GM23338 (cell line): Measurements from ENCODE around the gene MFNG. TPM values are rescaled to one million over a fixed set of nuclear protein-coding genes. Genes with fewer than 3 reads are reported as not detected.

Source experiments
- ATAC-seq: fragments of 200-7000 bp; cut with Tn5 transposase; 3 replicates; pipeline ENCODE4 v1.9.1; 2020
- DNase-seq: peaks from one replicate; pipeline ENCODE4 v3.0.0-alpha.2; 2015; ENCODE audit warnings: low spot score
- H2AFZ ChIP-seq: fragments of 200-600 bp; sonication (generic); 2 replicates; pipeline ENCODE4 v1.8.0; 2016; ENCODE audit warnings: antibody characterized with exemption, mild to moderate bottlenecking, moderate library complexity
- H3F3A ChIP-seq: fragments of 200-600 bp; sonication (generic); replicated peaks from 2 replicates; pipeline ENCODE4 v1.8.0; 2017; ENCODE audit warnings: antibody characterized with exemption, mixed run types, low read depth
- H3K27ac ChIP-seq: fragments of 200-600 bp; sonication (generic); 2 replicates; pipeline ENCODE4 v1.6.1; 2016; ENCODE audit warnings: low read depth
- H3K27me3 ChIP-seq: fragments of 200-600 bp; sonication (generic); 2 replicates; pipeline ENCODE4 v1.8.0; 2016; ENCODE audit warnings: mild to moderate bottlenecking, mixed run types, moderate library complexity; ENCODE audit not compliant: insufficient read depth
- H3K36me3 ChIP-seq: fragments of 200-600 bp; sonication (generic); 2 replicates; pipeline ENCODE4 v1.8.0; 2016; ENCODE audit warnings: mild to moderate bottlenecking; ENCODE audit not compliant: insufficient read depth
- H3K4me1 ChIP-seq: fragments of 200-600 bp; sonication (generic); 2 replicates; pipeline ENCODE4 v1.8.0; 2016; ENCODE audit warnings: mild to moderate bottlenecking, moderate library complexity; ENCODE audit not compliant: insufficient read depth
- H3K4me2 ChIP-seq: fragments of 200-600 bp; sonication (generic); 2 replicates; pipeline ENCODE4 v1.7.1; 2017; ENCODE audit warnings: mixed run types
- H3K4me3 ChIP-seq: fragments of 200-600 bp; sonication (generic); 2 replicates; pipeline ENCODE4 v1.6.1; 2016; ENCODE audit warnings: mixed run types
- H3K79me2 ChIP-seq: fragments of 200-600 bp; sonication (generic); replicated peaks from 2 replicates; pipeline ENCODE4 v1.8.0; 2017; ENCODE audit warnings: mild to moderate bottlenecking; ENCODE audit not compliant: insufficient read depth
- H3K9me2 ChIP-seq: fragments of 200-600 bp; sonication (generic); 2 replicates; pipeline ENCODE4 v1.8.0; 2017; ENCODE audit not compliant: insufficient read depth
- H4K20me1 ChIP-seq: fragments of 200-600 bp; sonication (generic); replicated peaks from 2 replicates; pipeline ENCODE4 v1.8.0; 2017; ENCODE audit warnings: mild to moderate bottlenecking; ENCODE audit not compliant: insufficient read depth
- H3K27ac Mint-ChIP-seq: 2 replicates; pipeline ENCODE4 v1.8.0; 2020; ENCODE audit warnings: inconsistent platforms, mild to moderate bottlenecking, moderate library complexity, mixed read lengths
- H3K27me3 Mint-ChIP-seq: 3 replicates; pipeline ENCODE4 v1.8.0; 2022; ENCODE audit warnings: low read depth, mild to moderate bottlenecking, moderate library complexity, mixed read lengths, inconsistent platforms; ENCODE audit not compliant: insufficient read depth, poor library complexity
- H3K36me3 Mint-ChIP-seq: 3 replicates; pipeline ENCODE4 v1.8.0; 2021; ENCODE audit warnings: low read depth, mild to moderate bottlenecking, inconsistent platforms, moderate library complexity, mixed read lengths
- H3K4me1 Mint-ChIP-seq: 3 replicates; pipeline ENCODE4 v1.8.0; 2020; ENCODE audit warnings: mild to moderate bottlenecking, inconsistent platforms, mixed read lengths
- H3K4me3 Mint-ChIP-seq: 3 replicates; pipeline ENCODE4 v1.8.0; 2021; ENCODE audit warnings: moderate library complexity, mild to moderate bottlenecking, inconsistent platforms, mixed read lengths
- H3K9me3 Mint-ChIP-seq: 3 replicates; pipeline ENCODE4 v1.8.0; 2020; ENCODE audit warnings: moderate library complexity, mild to moderate bottlenecking, inconsistent platforms, mixed read lengths
- CREB1 ChIP-seq: fragments of 250-450 bp; sonication (Bioruptor Pico); IDR thresholded peaks from 2 replicates; pipeline ENCODE4 v1.5.0; 2020; ENCODE audit warnings: low read depth, mild to moderate bottlenecking, moderate library complexity
- ETS1 ChIP-seq: IDR thresholded peaks from 2 replicates; pipeline ENCODE4 v1.6.1; 2016; ENCODE audit warnings: antibody characterized with exemption
- EZH2 ChIP-seq: fragments of 200-600 bp; sonication (generic); IDR thresholded peaks from one replicate; pipeline ENCODE4 v1.8.0; 2017; ENCODE audit warnings: antibody characterized with exemption, mild to moderate bottlenecking, low read depth; ENCODE audit not compliant: unreplicated experiment
- JUNB ChIP-seq: IDR thresholded peaks from one replicate; pipeline ENCODE4 v1.6.1; 2016; ENCODE audit warnings: antibody characterized with exemption; ENCODE audit not compliant: unreplicated experiment
- NANOG ChIP-seq: IDR thresholded peaks from 2 replicates; pipeline ENCODE4 v1.6.1; 2016; ENCODE audit warnings: antibody characterized with exemption, borderline replicate concordance
- POLR2AphosphoS5 ChIP-seq: IDR thresholded peaks from 2 replicates; pipeline ENCODE4 v1.6.1; 2016; ENCODE audit warnings: antibody characterized with exemption, low read depth
- REST ChIP-seq: IDR thresholded peaks from one replicate; pipeline ENCODE4 v1.6.1; 2018; ENCODE audit warnings: antibody characterized with exemption; ENCODE audit not compliant: unreplicated experiment
- STAT1 ChIP-seq: IDR thresholded peaks from one replicate; pipeline ENCODE4 v1.6.1; 2016; ENCODE audit warnings: antibody characterized with exemption; ENCODE audit not compliant: unreplicated experiment
- ZNF114 ChIP-seq: fragments of 250-450 bp; sonication (Bioruptor Pico); IDR thresholded peaks from 2 replicates; pipeline ENCODE4 v1.5.0; 2020; ENCODE audit warnings: mild to moderate bottlenecking, moderate library complexity
- ZNF331 ChIP-seq: fragments of 250-450 bp; sonication (Bioruptor Pico); IDR thresholded peaks from 2 replicates; pipeline ENCODE4 v1.5.0; 2020; ENCODE audit warnings: low read depth, mild to moderate bottlenecking, moderate library complexity
- ZNF462 ChIP-seq: fragments of 250-450 bp; sonication (Bioruptor Pico); IDR thresholded peaks from 2 replicates; pipeline ENCODE4 v1.5.0; 2020; ENCODE audit warnings: mild to moderate bottlenecking, moderate library complexity
- polyA plus RNA-seq: library from polyadenylated mRNA; unstranded; fragments of >200 nt; fragmentation: Nextera tagmentation; extraction: Ambion mirVana; gene quantifications from 2 replicates; pipeline ENCODE4 v1.2.1, GENCODE V29; 2016
- total RNA-seq: library from RNA; depleted of rRNA; stranded (reverse); fragments of >200 nt; shearing (Covaris generic); gene quantifications from 2 replicates; pipeline ENCODE4 v1.2.3, GENCODE V29; 2014

MFNG gene
- total and polyA plus RNA-seq, 2 experiments from 2014 or later, result 1.4 to 1.9 TPM

GRCh38 chr22:37423283-37423682 is 62.9 kb downstream of the MFNG start (continued):
- TF ChIP-seq ZNF462 (CRISPR knock-in tag), result no peak
- TF ChIP-seq STAT1, result no peak
- TF ChIP-seq NANOG, result no peak

GRCh38 chr22:37421468-37421877 is 64.7 kb downstream of the MFNG start:
- Histone ChIP-seq H3K79me2 (no peaks in the 10 kb centered on the region), H3K4me2 (no peak overlapping the region), H3K4me1 (peaks cover 12% of the 10 kb centered on the region), H3K4me3 (no peak overlapping the region), H2AFZ (no peak overlapping the region), H3K9me2 (no peaks in the 10 kb centered on the region), H3K36me3 (no peaks in the 10 kb centered on the region), H3F3A (0 out of 2 replicates have a peak, but pooled peaks cover 6% of the 10 kb centered on the region), H4K20me1 (no peaks in the 10 kb centered on the region; the same call in 1 of the 2 replicates), H3K27me3 (peaks cover 57% of the 10 kb centered on the region), H3K27ac (no peak overlapping the region)
- ATAC-seq (no peak), DNase-seq (no peak)
- no peaks in the 10 kb centered on the region for H3K9me3 Mint-ChIP-seq
- H3K4me1 Mint-ChIP-seq, result peaks cover 45% of the 10 kb centered on the region
- no peaks in the 10 kb centered on the region for H3K36me3 Mint-ChIP-seq
- H3K27me3 Mint-ChIP-seq, result peaks cover 53% of the 10 kb centered on the region
- no peak overlapping the region for H3K27ac Mint-ChIP-seq
- TF ChIP-seq CREB1 (CRISPR knock-in tag), result no peak
- TF ChIP-seq EZH2, result no peak
- no peak for TF ChIP-seq ETS1
- TF ChIP-seq REST, result no peak
- TF ChIP-seq ZNF331 (CRISPR knock-in tag), result no peak
- no peak for TF ChIP-seq JUNB
- TF ChIP-seq POLR2AphosphoS5, result no peak
- TF ChIP-seq ZNF114 (CRISPR knock-in tag), result no peak
- H3K4me3 Mint-ChIP-seq, result no peak overlapping the region
